ENCODE results near the gene PMVK. TPM values are rescaled to one million over a fixed set of nuclear protein-coding genes. Genes with fewer than 3 reads are reported as not detected.

PMVK gene
- total and polyA plus RNA-seq, 2 of the 4 experiments (the other 2 are of a cell fraction) = 9.0 to 28.1 TPM

DNA sequence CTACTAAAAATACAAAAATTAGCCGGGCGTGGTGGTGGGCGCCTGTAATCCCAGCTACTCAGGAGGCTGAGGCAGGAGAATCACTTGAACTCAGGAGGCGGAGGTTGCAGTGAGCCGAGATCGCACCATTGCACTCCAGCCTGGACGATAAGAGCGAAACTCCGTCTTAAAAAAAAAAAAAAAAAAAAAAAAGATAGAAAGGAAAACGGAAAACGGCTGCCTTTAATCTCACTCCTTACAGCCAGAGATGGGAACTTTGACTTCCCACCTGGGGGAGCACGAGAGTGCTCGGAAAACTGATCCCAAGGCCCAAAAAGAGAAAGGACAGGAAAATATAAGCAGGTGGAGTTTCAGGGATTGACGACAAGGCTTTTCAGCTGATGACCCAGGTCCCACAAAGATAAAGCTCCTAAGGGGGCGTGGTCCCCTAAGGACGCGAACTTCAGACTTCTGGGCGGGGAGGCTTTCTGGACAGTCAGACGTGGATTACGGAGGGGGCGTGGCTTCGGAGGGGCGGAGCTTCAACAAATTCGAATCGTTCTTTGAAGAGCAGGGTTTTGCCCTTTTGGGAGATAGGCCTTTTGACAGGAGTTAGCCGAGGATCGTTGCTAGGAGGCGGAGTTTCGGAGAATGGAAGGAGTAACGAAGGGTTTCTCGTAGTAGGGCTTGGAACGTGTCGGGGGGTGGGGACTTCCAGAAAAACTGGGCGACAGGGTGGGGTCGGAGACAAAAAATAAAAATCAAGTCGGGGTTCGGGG, 37.0 kb upstream of the PMVK start:
- H3K4me3 ChIP-seq (ENCODE audit: insufficient read depth, low read depth, low read length) = peak overlapping the region; percentile 53
- peak overlapping the region; percentile 63 for H2AFZ ChIP-seq (replicated peaks; ENCODE audit: low read length, poor library complexity)
- H3K9me1 ChIP-seq (ENCODE audit: insufficient read depth, low read length) = peaks cover 7% of the 10 kb centered on the region
- H3K4ac ChIP-seq (ENCODE audit: low read depth, low read length) = peak overlapping the region; percentile 99
- ChIA-PET CTCF (interaction anchor here (0.6 to 1.1 kb wide), 7 partner anchors 12 to 710 kb away, joined by 3 to 4 read pairs (median 3); partner anchors contain the start of genes LENEP, PBXIP1 and PYGO2), POLR2A (ENCODE audit: unreplicated experiment) (interaction anchor here (1.0 to 1.9 kb wide), 3 partner anchors 10 to 20 kb away, joined by 3 to 10 read pairs (median 5); partner anchors contain the start of genes FLAD1, LENEP and PYGO2)
- H3K14ac ChIP-seq (replicated peaks; ENCODE audit: low read depth, low read length) = peak overlapping the region; percentile 100
- peak overlapping the region; percentile 89 for H3K27ac ChIP-seq (ENCODE audit: insufficient read depth, low read length)
- H2BK120ac ChIP-seq (ENCODE audit: low read depth, low read length) = peak overlapping the region; percentile 98
- DNase-seq = peak; percentile 97
- peaks cover 13% of the 10 kb centered on the region for H3K4me1 ChIP-seq (ENCODE audit: control insufficient read depth, insufficient read depth, low read length)
- H3K79me1 ChIP-seq (ENCODE audit: low read depth in 1 of 2, low read length in 2 of 2) = peaks cover 6 to 50% of the 10 kb centered on the region in 2 experiments
- H3K23ac ChIP-seq (ENCODE audit: low read depth, low read length) = peak overlapping the region; percentile 100
- intact Hi-C loops (cut with micrococcal nuclease) = loop anchor here (1.0 to 10.0 kb wide), 2 partner anchors 22 to 201 kb away; partner anchors contain the start of genes KRTCAP2 and TRIM46
- peak overlapping the region; percentile 98 for H2BK15ac ChIP-seq (ENCODE audit: low read depth, low read length)
- peak; percentile 15 for ATAC-seq (ENCODE audit: low read depth)
- in situ Hi-C loops (cut with MboI; ENCODE audit: low sequenced_read_pairs) = no loop called here
- BruUV-seq (replicated peaks) = TSS peak; percentile 67
- peak overlapping the region; percentile 87 for H3K9ac ChIP-seq (ENCODE audit: low read depth, low read length)
- no peaks in the 10 kb centered on the region for H3K27me3 ChIP-seq (ENCODE audit: control insufficient read depth, insufficient read depth, low read length)
- dilution Hi-C loops (cut with HindIII; ENCODE audit: low sequenced_read_pairs, unreplicated experiment) = no loop called here
- H3K4me2 ChIP-seq (ENCODE audit: low read depth, low read length) = peak overlapping the region; percentile 83
- H2BK5ac ChIP-seq (ENCODE audit: low read depth, low read length, poor library complexity, severe bottlenecking) = peak overlapping the region; percentile 97
- peaks cover 13% of the 10 kb centered on the region for H4K20me1 ChIP-seq (ENCODE audit: insufficient read depth, low read length)
- H3K18ac ChIP-seq (ENCODE audit: low read depth, low read length) = peak overlapping the region; percentile 76
- H3K36me3 ChIP-seq (ENCODE audit: control insufficient read depth, insufficient read depth, low read length) = no peaks in the 10 kb centered on the region; the same call in 1 of the 2 replicates
- H3K56ac ChIP-seq (ENCODE audit: extremely low read depth, insufficient read depth, low read length) = peak overlapping the region; percentile 100
- 0% methylated on average over 16 of the region's 37 CpGs; no CpG with 5 or more reads in 1 of the 2 experiments for WGBS, 2 experiments (ENCODE audit: extremely low coverage in 2 of 2, insufficient read length in 1 of 2)
- peak overlapping the region; percentile 99 for H4K91ac ChIP-seq (ENCODE audit: insufficient read depth, low read depth, low read length)
- peak overlapping the region; percentile 100 for H2AK9ac ChIP-seq (replicated peaks; ENCODE audit: low read depth, low read length, poor library complexity)
- H2AK5ac ChIP-seq (ENCODE audit: low read depth, low read length) = peak overlapping the region; percentile 99
- H3K9me3 ChIP-seq (ENCODE audit: control insufficient read depth, insufficient read depth, low read length) = no peaks in the 10 kb centered on the region
- H4K5ac ChIP-seq (ENCODE audit: low read depth, low read length) = peak overlapping the region; percentile 76
- peak overlapping the region; percentile 95 to 99 for H4K8ac ChIP-seq (ENCODE audit: low read depth in 2 of 2, low read length in 2 of 2)
- peak overlapping the region; percentile 68; the same call in 1 of the 2 replicates for H2BK20ac ChIP-seq (ENCODE audit: low read depth, low read length)
- peak; percentile 94; the same call in 1 of the 2 replicates for TF ChIP-seq CHD1 (IDR thresholded peaks at IDR 0.05; ENCODE audit: low read depth, low read length)
- no peak for TF ChIP-seq RCOR1 (IDR thresholded peaks at IDR 0.05; ENCODE audit: insufficient replicate concordance, low read length)
- TF ChIP-seq BHLHE40 (IDR thresholded peaks at IDR 0.05; ENCODE audit: low read depth, low read length) = no peak
- no peak for TF ChIP-seq SMC3 (IDR thresholded peaks at IDR 0.05; ENCODE audit: low read depth, low read length)
- peak; percentile 87 for TF ChIP-seq POLR2A (IDR thresholded peaks at IDR 0.05; ENCODE audit: low read depth, low read length)
- no peak for TF ChIP-seq CEBPB (IDR thresholded peaks at IDR 0.05; ENCODE audit: low read depth, low read length)
- TF ChIP-seq, protein P1, sequence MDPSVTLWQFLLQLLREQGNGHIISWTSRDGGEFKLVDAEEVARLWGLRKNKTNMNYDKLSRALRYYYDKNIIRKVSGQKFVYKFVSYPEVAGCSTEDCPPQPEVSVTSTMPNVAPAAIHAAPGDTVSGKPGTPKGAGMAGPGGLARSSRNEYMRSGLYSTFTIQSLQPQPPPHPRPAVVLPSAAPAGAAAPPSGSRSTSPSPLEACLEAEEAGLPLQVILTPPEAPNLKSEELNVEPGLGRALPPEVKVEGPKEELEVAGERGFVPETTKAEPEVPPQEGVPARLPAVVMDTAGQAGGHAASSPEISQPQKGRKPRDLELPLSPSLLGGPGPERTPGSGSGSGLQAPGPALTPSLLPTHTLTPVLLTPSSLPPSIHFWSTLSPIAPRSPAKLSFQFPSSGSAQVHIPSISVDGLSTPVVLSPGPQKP (IDR thresholded peaks at IDR 0.05; ENCODE audit: borderline replicate concordance, low read depth, low read length) = no peak
- TF ChIP-seq NFE2L2 (IDR thresholded peaks at IDR 0.05; ENCODE audit: low read depth, low read length) = no peak
- TF ChIP-seq MAZ (IDR thresholded peaks at IDR 0.05; ENCODE audit: borderline replicate concordance, low read depth, low read length) = no peak; the same call in 1 of the 2 replicates
- TF ChIP-seq, protein P2, sequence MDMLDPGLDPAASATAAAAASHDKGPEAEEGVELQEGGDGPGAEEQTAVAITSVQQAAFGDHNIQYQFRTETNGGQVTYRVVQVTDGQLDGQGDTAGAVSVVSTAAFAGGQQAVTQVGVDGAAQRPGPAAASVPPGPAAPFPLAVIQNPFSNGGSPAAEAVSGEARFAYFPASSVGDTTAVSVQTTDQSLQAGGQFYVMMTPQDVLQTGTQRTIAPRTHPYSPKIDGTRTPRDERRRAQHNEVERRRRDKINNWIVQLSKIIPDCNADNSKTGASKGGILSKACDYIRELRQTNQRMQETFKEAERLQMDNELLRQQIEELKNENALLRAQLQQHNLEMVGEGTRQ (IDR thresholded peaks at IDR 0.05; ENCODE audit: low read depth, low read length) = no peak
- 0 out of 2 replicates have a peak, but pooled peaks have one; percentile 2 for TF ChIP-seq RAD21 (IDR thresholded peaks at IDR 0.05; ENCODE audit: low read length)
- TF ChIP-seq, protein P3, sequence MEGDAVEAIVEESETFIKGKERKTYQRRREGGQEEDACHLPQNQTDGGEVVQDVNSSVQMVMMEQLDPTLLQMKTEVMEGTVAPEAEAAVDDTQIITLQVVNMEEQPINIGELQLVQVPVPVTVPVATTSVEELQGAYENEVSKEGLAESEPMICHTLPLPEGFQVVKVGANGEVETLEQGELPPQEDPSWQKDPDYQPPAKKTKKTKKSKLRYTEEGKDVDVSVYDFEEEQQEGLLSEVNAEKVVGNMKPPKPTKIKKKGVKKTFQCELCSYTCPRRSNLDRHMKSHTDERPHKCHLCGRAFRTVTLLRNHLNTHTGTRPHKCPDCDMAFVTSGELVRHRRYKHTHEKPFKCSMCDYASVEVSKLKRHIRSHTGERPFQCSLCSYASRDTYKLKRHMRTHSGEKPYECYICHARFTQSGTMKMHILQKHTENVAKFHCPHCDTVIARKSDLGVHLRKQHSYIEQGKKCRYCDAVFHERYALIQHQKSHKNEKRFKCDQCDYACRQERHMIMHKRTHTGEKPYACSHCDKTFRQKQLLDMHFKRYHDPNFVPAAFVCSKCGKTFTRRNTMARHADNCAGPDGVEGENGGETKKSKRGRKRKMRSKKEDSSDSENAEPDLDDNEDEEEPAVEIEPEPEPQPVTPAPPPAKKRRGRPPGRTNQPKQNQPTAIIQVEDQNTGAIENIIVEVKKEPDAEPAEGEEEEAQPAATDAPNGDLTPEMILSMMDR (conservative IDR thresholded peaks at IDR 0.05; ENCODE audit: low read depth, low read length) = no peak
- no peak for TF ChIP-seq MAFK (IDR thresholded peaks at IDR 0.05; ENCODE audit: low read depth, low read length)

All from IMR-90 (cell line).